ENCODE results near the gene CDHR1.

DNA sequence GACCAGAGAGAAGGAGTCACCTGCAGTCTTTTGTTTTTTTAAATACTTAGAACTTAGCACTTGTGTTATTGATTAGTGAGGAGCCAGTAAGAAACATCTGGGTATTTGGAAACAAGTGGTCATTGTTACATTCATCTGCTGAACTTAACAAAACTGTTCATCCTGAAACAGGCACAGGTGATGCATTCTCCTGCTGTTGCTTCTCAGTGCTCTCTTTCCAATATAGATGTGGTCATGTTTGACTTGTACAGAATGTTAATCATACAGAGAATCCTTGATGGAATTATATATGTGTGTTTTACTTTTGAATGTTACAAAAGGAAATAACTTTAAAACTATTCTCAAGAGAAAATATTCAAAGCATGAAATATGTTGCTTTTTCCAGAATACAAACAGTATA is 41.6 kb upstream of the CDHR1 start:
- TF ChIP-seq, protein P1, sequence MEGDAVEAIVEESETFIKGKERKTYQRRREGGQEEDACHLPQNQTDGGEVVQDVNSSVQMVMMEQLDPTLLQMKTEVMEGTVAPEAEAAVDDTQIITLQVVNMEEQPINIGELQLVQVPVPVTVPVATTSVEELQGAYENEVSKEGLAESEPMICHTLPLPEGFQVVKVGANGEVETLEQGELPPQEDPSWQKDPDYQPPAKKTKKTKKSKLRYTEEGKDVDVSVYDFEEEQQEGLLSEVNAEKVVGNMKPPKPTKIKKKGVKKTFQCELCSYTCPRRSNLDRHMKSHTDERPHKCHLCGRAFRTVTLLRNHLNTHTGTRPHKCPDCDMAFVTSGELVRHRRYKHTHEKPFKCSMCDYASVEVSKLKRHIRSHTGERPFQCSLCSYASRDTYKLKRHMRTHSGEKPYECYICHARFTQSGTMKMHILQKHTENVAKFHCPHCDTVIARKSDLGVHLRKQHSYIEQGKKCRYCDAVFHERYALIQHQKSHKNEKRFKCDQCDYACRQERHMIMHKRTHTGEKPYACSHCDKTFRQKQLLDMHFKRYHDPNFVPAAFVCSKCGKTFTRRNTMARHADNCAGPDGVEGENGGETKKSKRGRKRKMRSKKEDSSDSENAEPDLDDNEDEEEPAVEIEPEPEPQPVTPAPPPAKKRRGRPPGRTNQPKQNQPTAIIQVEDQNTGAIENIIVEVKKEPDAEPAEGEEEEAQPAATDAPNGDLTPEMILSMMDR (IDR thresholded peaks at IDR 0.05 in 4 of 5, conservative IDR thresholded peaks at IDR 0.05 in 1 of 5), result no peak
- no peak for TF ChIP-seq POLR2A (IDR thresholded peaks at IDR 0.05)

Data from gastrocnemius medialis (tissue), 4 donors.